HepG2 (cell line): ENCODE measurements around the gene PDILT. TPM values are rescaled to one million over a fixed set of nuclear protein-coding genes. Genes with fewer than 3 reads are reported as not detected.

Experiments
- ATAC-seq: fragments of 200-7000 bp; cut with Tn5 transposase; 3 replicates; pipeline ENCODE4 v1.9.1; 2020; ENCODE audit warnings: mild to moderate bottlenecking, moderate library complexity
- BruUV-seq: library from RNA; stranded (reverse); fragments of 400-500 nt; replicated peaks from 2 replicates; lab custom pipeline; 2021; lab: Mats Ljungman, UMichigan
- CTCF ChIA-PET: fragments of 300-600 bp; formaldehyde crosslinking; extraction: SDS; loops from one replicate; lab custom pipeline; 2021; ENCODE audit warnings: low total read pairs, inconsistent platforms, low intra/inter-chr PET ratio; lab: Yijun Ruan, JAX
- POLR2A ChIA-PET: fragments of 350-600 bp; sonication (Branson Sonifier 250); formaldehyde crosslinking; loops from one replicate; lab custom pipeline; 2020; ENCODE audit warnings: antibody characterized with exemption, inconsistent platforms; lab: Yijun Ruan, JAX
- DNase-seq: peaks from one replicate; pipeline ENCODE4 v3.0.0-alpha.2; 2015; ENCODE audit warnings: low spot score
- FAIRE-seq: peaks from 3 replicates; lab custom pipeline; 2011; peaks lifted over from hg19 to GRCh38; lab: Jason Lieb, UNC
- H2AFZ ChIP-seq: one replicate; pipeline ENCODE4 v1.6.1; 2011; ENCODE audit warnings: low read length, inconsistent platforms
- H3K27ac ChIP-seq: fragments of 300-600 bp; 3 replicates; pipeline ENCODE4 v1.8.0; 2011; ENCODE audit warnings: mixed run types, mild to moderate bottlenecking, mixed read lengths, low read length, inconsistent platforms; ENCODE audit not compliant: insufficient read depth; ENCODE audit errors: extremely low read length
- H3K27me3 ChIP-seq, 2 experiments: fragments of 200-600 bp in 1 of 2; 2 replicates in 1 of 2; 3 replicates in 1 of 2; pipeline versions ENCODE4 v1.6.0 to v1.8.0; 2011; ENCODE audit warnings: low read length in 2 of 2, mild to moderate bottlenecking in 2 of 2, moderate library complexity in 2 of 2, inconsistent platforms in 1 of 2; ENCODE audit not compliant: insufficient read depth in 2 of 2, control insufficient read depth in 1 of 2
- H3K36me3 ChIP-seq, 2 experiments: fragments of 200-600 bp in 1 of 2; replicated peaks in 1 of 2; 2 replicates in 1 of 2; 3 replicates in 1 of 2; pipeline versions ENCODE4 v1.5.1 to v1.8.0; 2011; ENCODE audit warnings: low read length in 2 of 2, inconsistent platforms in 1 of 2; ENCODE audit not compliant: insufficient read depth in 2 of 2, control insufficient read depth in 1 of 2
- H3K4me1 ChIP-seq: 2 replicates; pipeline ENCODE4 v1.5.1; 2012; ENCODE audit warnings: low read length, inconsistent platforms; ENCODE audit not compliant: insufficient read depth
- H3K4me2 ChIP-seq: 2 replicates; pipeline ENCODE4 v1.6.0; 2011; ENCODE audit warnings: low read depth, low read length, inconsistent platforms
- H3K4me3 ChIP-seq, 3 experiments: fragments of 200-600 bp in 1 of 3; sonication (generic), shearing (Covaris generic) in 1 of 3; replicated peaks in 1 of 3; 2 replicates each; pipeline ENCODE4 v1.5.1; 2011 to 2016; ENCODE audit warnings: low read length in 3 of 3, inconsistent platforms in 2 of 3, low read depth in 2 of 3, mild to moderate bottlenecking in 2 of 3, control low read depth in 1 of 3, mixed read lengths in 1 of 3; ENCODE audit not compliant: insufficient read depth in 1 of 3
- H3K79me2 ChIP-seq: one replicate; pipeline ENCODE4 v1.6.1; 2011; ENCODE audit warnings: low read length, inconsistent platforms; ENCODE audit not compliant: insufficient read depth
- H3K9ac ChIP-seq: 2 replicates; pipeline ENCODE4 v1.6.0; 2011; ENCODE audit warnings: mild to moderate bottlenecking, low read depth, low read length, inconsistent platforms; ENCODE audit not compliant: insufficient read depth
- H3K9me3 ChIP-seq: 2 replicates; pipeline ENCODE4 v1.5.1; 2012; ENCODE audit warnings: mild to moderate bottlenecking, low read length
- H4K20me1 ChIP-seq: 2 replicates; pipeline ENCODE4 v1.6.0; 2011; ENCODE audit warnings: inconsistent platforms, mild to moderate bottlenecking, low read length, moderate library complexity; ENCODE audit not compliant: insufficient read depth
- DNMT3B ChIP-seq: conservative IDR thresholded peaks from 2 replicates; pipeline ENCODE4 v1.6.1; 2016; ENCODE audit warnings: missing biosample characterization, control low read depth
- FOSL2 ChIP-seq: sonication (generic); formaldehyde crosslinking; IDR thresholded peaks from 2 replicates; pipeline ENCODE4 v1.4.0; 2020; ENCODE audit warnings: missing genetic modification reagents
- FOXC1 ChIP-seq: sonication (generic); formaldehyde crosslinking; IDR thresholded peaks from 2 replicates; pipeline ENCODE4 v1.8.0; 2022; ENCODE audit warnings: mild to moderate bottlenecking, missing genetic modification reagents, borderline replicate concordance
- JARID2 ChIP-seq: sonication (generic); formaldehyde crosslinking; IDR thresholded peaks from 2 replicates; pipeline ENCODE4 v1.8.1; 2023; ENCODE audit warnings: missing genetic modification reagents, inconsistent platforms; ENCODE audit not compliant: insufficient replicate concordance
- KDM6A ChIP-seq: IDR thresholded peaks from 2 replicates; pipeline ENCODE4 v1.6.1; 2016; ENCODE audit warnings: low read depth
- NR2F6 ChIP-seq, 2 experiments: IDR thresholded peaks; 2 replicates each; pipeline ENCODE4 v1.6.1; 2016; ENCODE audit warnings: antibody characterized with exemption in 1 of 2, mild to moderate bottlenecking in 1 of 2
- PPARG ChIP-seq: conservative IDR thresholded peaks from 2 replicates; pipeline ENCODE4 v1.6.1; 2016; ENCODE audit warnings: missing biosample characterization, missing genetic modification reagents
- RARA ChIP-seq: IDR thresholded peaks from 2 replicates; pipeline ENCODE4 v1.6.1; 2016; ENCODE audit warnings: missing genetic modification reagents, missing compliant biosample characterization
- SP4 ChIP-seq: sonication (generic); formaldehyde crosslinking; IDR thresholded peaks from 2 replicates; pipeline ENCODE4 v1.8.1; 2023; ENCODE audit warnings: mild to moderate bottlenecking, missing genetic modification reagents
- STAT5B ChIP-seq: sonication (generic); formaldehyde crosslinking; IDR thresholded peaks from 2 replicates; pipeline ENCODE4 v1.4.0; 2020; ENCODE audit warnings: missing genetic modification reagents
- TEAD3 ChIP-seq: optimal IDR thresholded peaks from 2 replicates; pipeline ENCODE3; 2016; ENCODE audit warnings: borderline replicate concordance
- TEF ChIP-seq: sonication (generic); formaldehyde crosslinking; IDR thresholded peaks from 2 replicates; pipeline ENCODE4 v1.5.0; 2020; ENCODE audit warnings: missing genetic modification reagents
- THAP9 ChIP-seq: sonication (generic); formaldehyde crosslinking; IDR thresholded peaks from 2 replicates; pipeline ENCODE4; 2020; ENCODE audit warnings: missing genetic modification reagents, mild to moderate bottlenecking, borderline replicate concordance
- ZC3H13 ChIP-seq: sonication (generic); formaldehyde crosslinking; IDR thresholded peaks from 2 replicates; pipeline ENCODE4 v1.8.1; 2023; ENCODE audit warnings: mild to moderate bottlenecking, missing genetic modification reagents, moderate library complexity
- ZC3H4 ChIP-seq: sonication (generic); formaldehyde crosslinking; IDR thresholded peaks from 2 replicates; pipeline ENCODE4 v1.4.0; 2020; ENCODE audit warnings: missing genetic modification reagents, borderline replicate concordance
- ZEB1 ChIP-seq: IDR thresholded peaks from 2 replicates; pipeline ENCODE4 v1.6.1; 2012; ENCODE audit warnings: mild to moderate bottlenecking, low read depth, inconsistent platforms; ENCODE audit not compliant: insufficient replicate concordance
- ZFP41 ChIP-seq: sonication (generic); formaldehyde crosslinking; IDR thresholded peaks from 2 replicates; pipeline ENCODE4 v1.4.0; 2020; ENCODE audit warnings: mild to moderate bottlenecking, missing genetic modification reagents, borderline replicate concordance
- ZNF124 ChIP-seq: sonication (generic); formaldehyde crosslinking; IDR thresholded peaks from 2 replicates; pipeline ENCODE4 v1.4.0; 2020; ENCODE audit warnings: missing genetic modification reagents
- ZNF710 ChIP-seq: sonication (generic); formaldehyde crosslinking; IDR thresholded peaks from 2 replicates; pipeline ENCODE4 v1.5.0; 2020; ENCODE audit warnings: mild to moderate bottlenecking, missing genetic modification reagents, borderline replicate concordance
- WGBS: methylation state at CpG from one replicate; pipeline ENCODE4 v1.1.6; 2017; ENCODE audit warnings: low lambda C conversion rate; 5-methylcytosine and 5-hydroxymethylcytosine counted together
- in situ Hi-C: cut with HindIII; loops from 2 replicates; pipeline ENCODE4 v1.10.0; 2017; ENCODE audit warnings: low pct_unique_long_range_greater_than_20kb; ENCODE audit not compliant: extremely low pct_ligation_motif_present
- intact Hi-C: fragments of 100-400 bp; cut with micrococcal nuclease; formaldehyde crosslinking; loops from one replicate; pipeline ENCODE4 v1.10.0; 2022; ENCODE audit not compliant: unreplicated experiment
- polyA plus RNA-seq, 8 experiments: library from polyadenylated mRNA; depleted of rRNA in 3 of 8; stranded (reverse) in 7 of 8; unstranded in 1 of 8; fragments of >200 nt; fragmentation: Illumina TruSeq in 4 of 8; extraction: Trizol in 4 of 8; gene quantifications; 2 replicates each; pipeline versions ENCODE4 v1.2.1 to v1.2.3, GENCODE V29; 2011 to 2016; ENCODE audit warnings: low read depth in 4 of 8, missing spikeins in 1 of 8, mixed read lengths in 1 of 8; ENCODE audit not compliant: insufficient read depth in 1 of 8
- total RNA-seq, 5 experiments: library from RNA; depleted of rRNA; stranded (reverse); fragments of >200 nt; fragmentation: Illumina TruSeq; extraction: Trizol; gene quantifications; 2 replicates each; pipeline ENCODE4 v1.2.3, GENCODE V29; 2016; ENCODE audit warnings: low read depth in 1 of 5
- TF ChIP-seq, protein P1 (sequence below): sonication (generic); formaldehyde crosslinking; IDR thresholded peaks from 2 replicates; pipeline ENCODE4 v1.5.0; 2020; ENCODE audit warnings: missing genetic modification reagents

The PDILT gene
- total and polyA plus RNA-seq, 2 of the 13 experiments (the other 11 are each of a cell fraction or from before 2014, with no cell fraction given): not detected

GRCh38 chr16:20415541-20415940 is 11.0 kb upstream of the PDILT start (continued):
- TF ChIP-seq ZNF710 (CRISPR knock-in tag): no peak
- TF ChIP-seq THAP9: no peak
- TF ChIP-seq ZNF124: no peak
- no peak for TF ChIP-seq STAT5B
- TF ChIP-seq, protein P1, sequence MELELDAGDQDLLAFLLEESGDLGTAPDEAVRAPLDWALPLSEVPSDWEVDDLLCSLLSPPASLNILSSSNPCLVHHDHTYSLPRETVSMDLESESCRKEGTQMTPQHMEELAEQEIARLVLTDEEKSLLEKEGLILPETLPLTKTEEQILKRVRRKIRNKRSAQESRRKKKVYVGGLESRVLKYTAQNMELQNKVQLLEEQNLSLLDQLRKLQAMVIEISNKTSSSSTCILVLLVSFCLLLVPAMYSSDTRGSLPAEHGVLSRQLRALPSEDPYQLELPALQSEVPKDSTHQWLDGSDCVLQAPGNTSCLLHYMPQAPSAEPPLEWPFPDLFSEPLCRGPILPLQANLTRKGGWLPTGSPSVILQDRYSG (CRISPR knock-in tag): no peak
- TF ChIP-seq TEF (CRISPR knock-in tag): no peak

DNA sequence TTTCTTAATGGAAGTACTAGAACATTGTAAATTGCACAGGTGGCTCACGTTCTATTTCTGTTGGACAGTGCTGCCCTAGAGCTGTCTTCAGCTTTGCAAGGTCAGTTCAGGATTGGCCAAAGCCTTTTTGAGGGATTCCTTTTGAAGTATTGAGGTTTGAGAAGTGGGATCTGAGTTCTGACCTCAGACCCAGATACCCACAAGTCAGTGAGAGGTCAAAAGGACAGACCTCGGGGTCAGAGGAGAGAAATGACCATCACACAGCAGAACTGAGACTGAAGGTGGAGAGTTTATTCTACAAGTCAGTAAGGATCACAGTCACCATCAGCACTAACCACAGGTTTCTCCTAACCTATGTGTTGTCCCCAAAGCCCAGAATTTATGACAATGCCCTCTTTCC is 6.5 kb upstream of the PDILT start:
- H3K27me3 ChIP-seq: no peaks in the 10 kb centered on the region
- H2AFZ ChIP-seq: no peak overlapping the region
- no peak overlapping the region for H3K4me2 ChIP-seq
- H3K36me3 ChIP-seq: no peaks in the 10 kb centered on the region
- no peak overlapping the region for H3K9ac ChIP-seq
- ChIA-PET CTCF (no interaction called here), POLR2A (no interaction called here)
- H3K27ac ChIP-seq: no peak overlapping the region
- peaks cover 44% of the 10 kb centered on the region for H3K4me1 ChIP-seq
- WGBS: 81% methylated on average over 2 of the region's 2 CpGs
- in situ Hi-C loops (no loop called here), intact Hi-C loops (no loop called here)
- DNase-seq: no peak
- no peaks in the 10 kb centered on the region for H3K9me3 ChIP-seq
- no TSS peak for BruUV-seq
- no peak overlapping the region for H3K4me3 ChIP-seq
- ATAC-seq: no peak
- H3K79me2 ChIP-seq: no peaks in the 10 kb centered on the region
- H4K20me1 ChIP-seq: no peaks in the 10 kb centered on the region
- no peak for FAIRE-seq
- TF ChIP-seq DNMT3B (no peak), KDM6A (no peak), ZC3H13 (CRISPR knock-in tag) (no peak), FOSL2 (CRISPR knock-in tag) (no peak), PPARG (CRISPR knock-in tag) (0 out of 2 replicates have a peak, but pooled peaks have one; percentile 44), ZEB1 (no peak), ZFP41 (no peak), NR2F6 (IDR thresholded peaks at IDR 0.05) (no peak), NR2F6 (CRISPR knock-in tag; IDR thresholded peaks at IDR 0.05) (0 out of 2 replicates have a peak, but pooled peaks have one; percentile 18), JARID2 (CRISPR knock-in tag) (no peak), TEAD3 (CRISPR knock-in tag) (peak; percentile 45), FOXC1 (CRISPR knock-in tag) (peak; percentile 57; the same call in 1 of the 2 replicates), ZC3H4 (CRISPR knock-in tag) (no peak), SP4 (CRISPR knock-in tag) (no peak), RARA (CRISPR knock-in tag) (peak; percentile 39; the same call in 1 of the 2 replicates)
